SK-N-SH (cell line): ENCODE data around the gene FERMT2. TPM values are rescaled to one million over a fixed set of nuclear protein-coding genes. Genes with fewer than 3 reads are reported as not detected.

ENCODE experiments used
- CTCF ChIA-PET: fragments of 300-600, 350-600 bp; formaldehyde crosslinking; extraction: SDS; loops from one replicate; lab custom pipeline; 2021; lab: Yijun Ruan, JAX
- POLR2A ChIA-PET: fragments of 350-600 bp; sonication (Branson Sonifier 250); formaldehyde crosslinking; extraction: SDS; loops from one replicate; lab custom pipeline; 2020; ENCODE audit warnings: antibody characterized with exemption, inconsistent platforms; lab: Yijun Ruan, JAX
- DNase-seq: peaks from one replicate; pipeline ENCODE4 v3.0.0; 2012
- H2AFZ ChIP-seq: fragments of 200-600 bp; sonication (generic); 2 replicates; pipeline ENCODE4 v1.8.1; 2016; ENCODE audit warnings: antibody characterized with exemption, mild to moderate bottlenecking, low read depth
- H3F3A ChIP-seq: fragments of 200-600 bp; sonication (generic); replicated peaks from 2 replicates; pipeline ENCODE3; 2016; ENCODE audit warnings: antibody characterized with exemption, mild to moderate bottlenecking; ENCODE audit not compliant: insufficient read depth
- H3K27ac ChIP-seq, 2 experiments: fragments of 200-500 bp in 1 of 2; fragments of 200-600 bp in 1 of 2; sonication (Bioruptor generic) in 1 of 2; sonication (generic), shearing (Covaris generic) in 1 of 2; 2 replicates each; pipeline versions ENCODE4 v1.5.1 to v1.6.1; 2014 to 2016; ENCODE audit warnings: low read depth in 2 of 2, inconsistent platforms in 1 of 2, low read length in 1 of 2, mild to moderate bottlenecking in 1 of 2, mixed read lengths in 1 of 2
- H3K27me3 ChIP-seq: fragments of 200-600 bp; sonication (generic), shearing (Covaris generic); 2 replicates; pipeline ENCODE4 v1.6.1; 2016; ENCODE audit warnings: mixed run types; ENCODE audit not compliant: insufficient read depth
- H3K36me3 ChIP-seq, 2 experiments: fragments of 200-500 bp in 1 of 2; fragments of 200-600 bp in 1 of 2; sonication (Bioruptor generic) in 1 of 2; sonication (generic) in 1 of 2; replicated peaks in 1 of 2; 2 replicates each; pipeline versions ENCODE3 to v1.5.1; 2014 to 2016; ENCODE audit warnings: low read length in 1 of 2, mild to moderate bottlenecking in 1 of 2; ENCODE audit not compliant: insufficient read depth in 2 of 2, control insufficient read depth in 1 of 2
- H3K4me1 ChIP-seq, 2 experiments: fragments of 200-500 bp in 1 of 2; fragments of 200-600 bp in 1 of 2; sonication (Bioruptor generic) in 1 of 2; sonication (generic), shearing (Covaris generic) in 1 of 2; 2 replicates each; pipeline versions ENCODE4 v1.5.1 to v1.6.1; 2014 to 2016; ENCODE audit warnings: low read depth in 1 of 2, low read length in 1 of 2, mixed run types in 1 of 2; ENCODE audit not compliant: insufficient read depth in 2 of 2, control insufficient read depth in 1 of 2
- H3K4me2 ChIP-seq: fragments of 200-600 bp; sonication (generic), shearing (Covaris generic); 2 replicates; pipeline ENCODE4 v1.6.1; 2017; ENCODE audit warnings: mixed run types
- H3K4me3 ChIP-seq, 2 experiments: fragments of 200-500 bp in 1 of 2; fragments of 200-600 bp in 1 of 2; sonication (Bioruptor generic) in 1 of 2; sonication (generic), shearing (Covaris generic) in 1 of 2; 2 replicates each; pipeline versions ENCODE4 v1.5.1 to v1.8.1; 2014 to 2016; ENCODE audit warnings: low read depth in 2 of 2, inconsistent platforms in 1 of 2, low read length in 1 of 2, mild to moderate bottlenecking in 1 of 2, mixed read lengths in 1 of 2, moderate library complexity in 1 of 2
- H3K79me2 ChIP-seq: fragments of 200-600 bp; sonication (generic); 2 replicates; pipeline ENCODE4 v1.8.1; 2017; ENCODE audit warnings: mild to moderate bottlenecking; ENCODE audit not compliant: insufficient read depth
- H3K9ac ChIP-seq: fragments of 200-600 bp; sonication (generic); 2 replicates; pipeline ENCODE4 v1.6.1; 2017; ENCODE audit warnings: mixed run types
- H3K9me2 ChIP-seq: fragments of 200-600 bp; sonication (generic); 2 replicates; pipeline ENCODE4 v1.6.1; 2017; ENCODE audit warnings: mixed run types
- H3K9me3 ChIP-seq: fragments of 200-600 bp; sonication (generic); 2 replicates; pipeline ENCODE4 v1.6.1; 2017; ENCODE audit warnings: mixed run types, mild to moderate bottlenecking, moderate library complexity
- H4K20me1 ChIP-seq: fragments of 200-600 bp; sonication (generic); 2 replicates; pipeline ENCODE4 v1.6.1; 2017; ENCODE audit warnings: mild to moderate bottlenecking, mixed run types; ENCODE audit not compliant: insufficient read depth
- ELF1 ChIP-seq: IDR thresholded peaks from 2 replicates; pipeline ENCODE4 v1.4.0; 2012
- EP300 ChIP-seq, 2 experiments: IDR thresholded peaks; 2 replicates each; pipeline versions ENCODE4 v1.4.0 to v1.6.1; 2012; ENCODE audit warnings: borderline replicate concordance in 1 of 2, low read depth in 1 of 2, low read length in 1 of 2
- FOSL2 ChIP-seq: IDR thresholded peaks from 2 replicates; pipeline ENCODE4 v1.4.0; 2012; ENCODE audit warnings: low read depth, mild to moderate bottlenecking, moderate library complexity, borderline replicate concordance
- FOXJ3 ChIP-seq: sonication (generic); formaldehyde crosslinking; IDR thresholded peaks from 2 replicates; pipeline ENCODE4 v1.5.1; 2020; ENCODE audit warnings: mild to moderate bottlenecking, missing genetic modification reagents
- IRF3 ChIP-seq: fragments of 150-350 bp; IDR thresholded peaks from 2 replicates; pipeline ENCODE4 v1.6.1; 2016; ENCODE audit warnings: mild to moderate bottlenecking, low read depth, low read length
- JUND ChIP-seq: IDR thresholded peaks from 2 replicates; pipeline ENCODE4 v1.4.0; 2012
- NFIC ChIP-seq: IDR thresholded peaks from 2 replicates; pipeline ENCODE4 v1.4.0; 2012; ENCODE audit warnings: borderline replicate concordance
- RAD21 ChIP-seq: IDR thresholded peaks from 2 replicates; pipeline ENCODE4 v1.6.1; 2012; ENCODE audit warnings: mild to moderate bottlenecking, low read length
- REST ChIP-seq: IDR thresholded peaks from 2 replicates; pipeline ENCODE4 v1.6.1; 2012; ENCODE audit warnings: mild to moderate bottlenecking, low read depth, low read length, moderate library complexity
- RFX5 ChIP-seq: IDR thresholded peaks from 2 replicates; pipeline ENCODE4 v1.6.1; 2012; ENCODE audit warnings: mild to moderate bottlenecking, improper control_type of control experiment, low read length
- SIN3A ChIP-seq: IDR thresholded peaks from 2 replicates; pipeline ENCODE4 v1.6.1; 2012; ENCODE audit warnings: low read depth, mild to moderate bottlenecking, low read length, moderate library complexity, borderline replicate concordance
- SMC3 ChIP-seq: IDR thresholded peaks from 2 replicates; pipeline ENCODE4 v1.6.1; 2012; ENCODE audit warnings: low read depth, low read length, improper control_type of control experiment
- USF1 ChIP-seq: IDR thresholded peaks from 2 replicates; pipeline ENCODE4 v1.4.0; 2012; ENCODE audit warnings: low read depth, borderline replicate concordance
- USF2 ChIP-seq: fragments of 150-350 bp; IDR thresholded peaks from 2 replicates; pipeline ENCODE4 v1.6.1; 2017; ENCODE audit warnings: antibody characterized with exemption, low read length, low read depth, borderline replicate concordance
- ZBTB33 ChIP-seq: IDR thresholded peaks from 2 replicates; pipeline ENCODE4 v1.4.0; 2012; ENCODE audit warnings: low read depth, borderline replicate concordance
- WGBS: methylation state at CpG from one replicate; pipeline ENCODE4 v1.1.6; 2017; ENCODE audit warnings: low lambda C conversion rate; 5-methylcytosine and 5-hydroxymethylcytosine counted together
- polyA plus RNA-seq, 3 experiments: library from polyadenylated mRNA; depleted of rRNA; stranded (reverse); fragments of >200 nt; gene quantifications; 2 replicates each; pipeline ENCODE4 v1.2.3, GENCODE V29; 2012

The FERMT2 gene
- polyA plus RNA-seq, 1 of the 3 experiments (the other 2 are of a cell fraction) = 40.1 TPM

- peaks cover 5 to 37% of the 10 kb centered on the region in 2 experiments; a peak in 3 of 4 replicates for H3K4me1 ChIP-seq
- TF ChIP-seq IRF3 (no peak), EP300 (IDR thresholded peaks at IDR 0.05; ENCODE audit: borderline replicate concordance in 1 of 2, low read depth in 1 of 2, low read length in 1 of 2) (no peak), RAD21 (no peak), NFIC (no peak), FOSL2 (no peak), JUND (no peak), USF1 (no peak), ELF1 (no peak), SMC3 (no peak), REST (no peak)
- no peak overlapping the region for H3K4me3 ChIP-seq
- ChIA-PET POLR2A (no interaction called here), CTCF (interaction anchor here (1.5 kb wide), 1 partner anchor 87 kb away, joined by 3 read pairs; no protein-coding TSS in a partner anchor)
- no peak overlapping the region for H3K4me2 ChIP-seq
- peaks cover 82 to 86% of the 10 kb centered on the region in 2 experiments for H3K36me3 ChIP-seq
- H2AFZ ChIP-seq = no peak overlapping the region
- H3K27me3 ChIP-seq = no peaks in the 10 kb centered on the region
- no peak for DNase-seq
- no peaks in the 10 kb centered on the region for H3K9me3 ChIP-seq
- WGBS = 94% methylated on average over 1 of the region's 1 CpG
- H3F3A ChIP-seq = peaks cover 46% of the 10 kb centered on the region
- H3K27ac ChIP-seq = no peak overlapping the region
- H3K9me2 ChIP-seq = no peaks in the 10 kb centered on the region
- no peaks in the 10 kb centered on the region for H4K20me1 ChIP-seq
- peaks cover 77% of the 10 kb centered on the region for H3K79me2 ChIP-seq
- H3K9ac ChIP-seq = no peak overlapping the region
Observed at GRCh38 chr14:52874389-52874788, 76.5 kb downstream of the FERMT2 start.

- no peak overlapping the region; a peak in 1 of 4 replicates for H3K27ac ChIP-seq
- no peak for DNase-seq
- WGBS = 85% methylated on average over 7 of the region's 7 CpGs
- peaks cover 45% of the 10 kb centered on the region for H3F3A ChIP-seq
- no peak overlapping the region for H2AFZ ChIP-seq
- peaks cover 77% of the 10 kb centered on the region for H3K79me2 ChIP-seq
- H3K4me3 ChIP-seq = no peak overlapping the region
- H3K9me3 ChIP-seq = no peaks in the 10 kb centered on the region
- POLR2A ChIA-PET = no interaction called here
- peaks cover 5 to 34% of the 10 kb centered on the region in 2 experiments; a peak in 3 of 4 replicates for H3K4me1 ChIP-seq
- CTCF ChIA-PET = interaction anchor here (1.5 kb wide), 1 partner anchor 88 kb away, joined by 3 read pairs; no protein-coding TSS in a partner anchor
- peaks cover 85 to 86% of the 10 kb centered on the region in 2 experiments for H3K36me3 ChIP-seq
- H3K9me2 ChIP-seq = no peaks in the 10 kb centered on the region
- no peak overlapping the region for H3K4me2 ChIP-seq
- H4K20me1 ChIP-seq = no peaks in the 10 kb centered on the region
- H3K27me3 ChIP-seq = no peaks in the 10 kb centered on the region
- no peak overlapping the region for H3K9ac ChIP-seq
- no peak for TF ChIP-seq FOXJ3 (CRISPR knock-in tag)
- no peak for TF ChIP-seq USF2
- no peak for TF ChIP-seq RFX5
- TF ChIP-seq ZBTB33 = no peak
- TF ChIP-seq SIN3A = no peak
- TF ChIP-seq REST = no peak
Observed at GRCh38 chr14:52873694-52874093, 77.2 kb downstream of the FERMT2 start.
